Choroid plexus epithelial cell (primary cell): ENCODE results near the gene ZMYM2.

Source experiments
- DNase-seq: peaks from one replicate; pipeline ENCODE4 v3.0.0-alpha.2; 2010; ENCODE audit warnings: low read depth
- H3K4me3 ChIP-seq: 2 replicates; pipeline ENCODE4 v1.5.1; 2011; ENCODE audit warnings: low read depth, mild to moderate bottlenecking, control low read depth, low read length, moderate library complexity
- TF ChIP-seq, protein P1 (sequence below): conservative IDR thresholded peaks from 2 replicates; pipeline ENCODE4 v1.5.1; 2011; ENCODE audit warnings: low read depth, mild to moderate bottlenecking, control low read depth, inconsistent platforms, low read length, moderate library complexity

The ZMYM2 gene

DNA sequence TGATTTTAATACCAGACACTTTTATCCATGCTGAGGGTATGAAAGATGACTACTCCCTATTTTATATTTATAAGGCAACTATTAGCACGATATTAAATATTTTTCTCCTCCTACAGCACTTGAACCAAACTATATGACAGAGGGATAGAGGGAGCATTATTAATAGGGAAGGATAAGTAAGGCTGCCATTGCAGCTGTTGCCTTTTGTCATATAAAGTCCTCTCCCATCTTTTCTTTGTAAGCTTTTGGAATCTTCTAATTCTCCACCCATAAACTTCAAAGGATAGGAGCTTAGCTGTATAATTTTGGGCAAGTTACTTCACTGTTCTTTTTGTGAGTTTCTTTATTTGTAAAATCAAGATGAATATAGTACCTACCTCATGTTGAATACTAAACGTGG, 95.4 kb downstream of the ZMYM2 start:
- H3K4me3 ChIP-seq, result no peak overlapping the region
- DNase-seq, result no peak
- TF ChIP-seq, protein P1, sequence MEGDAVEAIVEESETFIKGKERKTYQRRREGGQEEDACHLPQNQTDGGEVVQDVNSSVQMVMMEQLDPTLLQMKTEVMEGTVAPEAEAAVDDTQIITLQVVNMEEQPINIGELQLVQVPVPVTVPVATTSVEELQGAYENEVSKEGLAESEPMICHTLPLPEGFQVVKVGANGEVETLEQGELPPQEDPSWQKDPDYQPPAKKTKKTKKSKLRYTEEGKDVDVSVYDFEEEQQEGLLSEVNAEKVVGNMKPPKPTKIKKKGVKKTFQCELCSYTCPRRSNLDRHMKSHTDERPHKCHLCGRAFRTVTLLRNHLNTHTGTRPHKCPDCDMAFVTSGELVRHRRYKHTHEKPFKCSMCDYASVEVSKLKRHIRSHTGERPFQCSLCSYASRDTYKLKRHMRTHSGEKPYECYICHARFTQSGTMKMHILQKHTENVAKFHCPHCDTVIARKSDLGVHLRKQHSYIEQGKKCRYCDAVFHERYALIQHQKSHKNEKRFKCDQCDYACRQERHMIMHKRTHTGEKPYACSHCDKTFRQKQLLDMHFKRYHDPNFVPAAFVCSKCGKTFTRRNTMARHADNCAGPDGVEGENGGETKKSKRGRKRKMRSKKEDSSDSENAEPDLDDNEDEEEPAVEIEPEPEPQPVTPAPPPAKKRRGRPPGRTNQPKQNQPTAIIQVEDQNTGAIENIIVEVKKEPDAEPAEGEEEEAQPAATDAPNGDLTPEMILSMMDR, result no peak

DNA sequence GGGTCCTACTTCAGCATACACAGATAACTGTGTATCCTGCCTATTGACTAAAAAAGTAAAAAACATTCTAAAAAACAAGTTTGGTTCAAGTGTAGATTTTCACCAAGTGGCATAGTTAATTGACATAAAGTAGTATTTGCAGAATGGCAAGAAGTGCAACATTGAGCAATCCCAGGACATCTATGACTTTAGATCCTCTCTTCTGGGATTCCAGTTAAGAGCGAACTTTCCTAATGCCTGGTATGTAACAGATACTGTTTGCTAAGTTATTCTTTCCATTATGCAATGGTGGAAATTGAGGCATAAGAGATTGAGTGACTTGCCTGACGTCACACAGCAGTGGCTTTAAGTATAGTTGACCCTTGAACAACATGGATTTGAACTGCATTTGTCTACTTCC, 96.1 kb downstream of the ZMYM2 start:
- TF ChIP-seq, protein P1, result no peak
- no peak for DNase-seq
- no peak overlapping the region for H3K4me3 ChIP-seq

DNA sequence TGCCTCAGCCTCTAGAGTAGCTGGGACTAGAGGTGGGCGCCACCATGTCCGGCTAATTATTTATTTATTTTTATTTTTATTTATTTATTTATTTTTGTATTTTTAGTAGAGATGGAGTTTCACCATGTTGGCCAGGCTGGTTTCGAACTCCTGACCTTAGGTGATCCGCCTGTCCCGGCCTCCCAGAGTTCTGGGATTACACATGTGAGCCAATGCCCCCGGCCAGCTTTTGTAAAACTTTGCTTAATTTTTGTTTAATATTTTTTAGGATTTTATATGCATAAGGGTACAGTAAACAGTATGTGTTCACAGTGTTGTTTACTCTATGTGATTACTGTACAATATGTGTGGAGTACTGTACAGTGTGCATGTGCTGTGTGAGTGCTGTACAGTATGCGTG, 98.7 kb downstream of the ZMYM2 start:
- DNase-seq, result no peak
- TF ChIP-seq, protein P1, result no peak
- H3K4me3 ChIP-seq, result no peak overlapping the region

DNA sequence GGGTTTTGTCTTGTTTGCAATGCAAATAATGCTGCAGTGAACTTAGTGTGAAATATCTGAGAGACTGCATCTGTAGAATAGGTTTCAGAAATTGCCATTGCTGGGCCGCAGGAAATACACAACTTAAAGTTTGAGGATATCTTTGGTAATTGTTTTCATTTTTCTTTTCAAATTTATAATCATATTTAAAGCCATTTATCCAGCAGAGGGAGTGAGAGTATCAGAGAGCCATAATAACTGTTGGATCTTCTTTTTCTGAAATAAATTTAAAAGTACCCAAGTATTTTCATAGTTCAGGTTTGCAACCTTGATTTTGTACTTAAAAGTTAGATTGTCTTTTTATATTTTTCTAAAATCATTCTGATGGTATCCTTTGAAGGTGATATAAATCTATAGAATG, 99.4 kb downstream of the ZMYM2 start:
- TF ChIP-seq, protein P1, result peak; percentile 32
- H3K4me3 ChIP-seq, result no peak overlapping the region
- no peak for DNase-seq

DNA sequence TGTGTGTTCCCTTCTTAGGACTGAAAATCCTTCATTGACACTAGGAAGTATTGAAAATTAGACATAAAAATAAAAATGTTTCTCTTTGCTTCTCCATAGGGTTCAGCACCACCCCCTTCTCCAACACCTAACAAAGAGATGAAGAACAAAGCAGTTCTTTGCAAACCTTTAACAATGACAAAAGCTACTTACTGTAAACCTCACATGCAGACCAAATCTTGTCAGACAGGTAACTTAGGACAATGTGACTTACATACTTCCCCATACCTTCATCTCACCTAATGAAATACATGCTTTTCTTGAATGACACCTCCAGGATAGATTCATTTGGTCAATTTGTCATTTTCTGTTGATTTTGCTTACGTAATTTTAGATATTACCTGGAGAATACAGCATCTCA, 99.9 kb downstream of the ZMYM2 start:
- TF ChIP-seq, protein P1, result no peak

DNA sequence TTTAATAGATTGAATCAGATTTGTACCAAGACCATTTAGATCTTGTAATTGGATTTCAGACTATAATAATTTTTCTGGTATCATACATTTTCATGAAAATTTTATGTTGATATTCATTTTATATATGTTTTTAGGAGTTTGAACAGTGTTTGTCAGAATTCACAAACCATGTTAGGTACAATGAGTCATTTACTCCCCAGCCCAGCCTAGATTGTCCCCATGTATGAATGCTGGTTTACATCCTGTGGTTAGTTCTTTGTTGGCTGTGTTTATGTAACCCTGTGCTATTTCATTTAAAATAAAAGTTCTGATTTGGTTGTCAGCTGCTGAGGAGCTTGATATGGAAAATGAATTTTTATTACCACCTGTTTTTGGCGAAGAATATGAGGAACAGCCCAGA, 105.6 kb downstream of the ZMYM2 start:
- DNase-seq, result peak; percentile 74
- H3K4me3 ChIP-seq, result no peak overlapping the region
- TF ChIP-seq, protein P1, result no peak

More for the DNA sequence above, 99.9 kb downstream of the ZMYM2 start:
- H3K4me3 ChIP-seq, result no peak overlapping the region
- DNase-seq, result no peak

DNA sequence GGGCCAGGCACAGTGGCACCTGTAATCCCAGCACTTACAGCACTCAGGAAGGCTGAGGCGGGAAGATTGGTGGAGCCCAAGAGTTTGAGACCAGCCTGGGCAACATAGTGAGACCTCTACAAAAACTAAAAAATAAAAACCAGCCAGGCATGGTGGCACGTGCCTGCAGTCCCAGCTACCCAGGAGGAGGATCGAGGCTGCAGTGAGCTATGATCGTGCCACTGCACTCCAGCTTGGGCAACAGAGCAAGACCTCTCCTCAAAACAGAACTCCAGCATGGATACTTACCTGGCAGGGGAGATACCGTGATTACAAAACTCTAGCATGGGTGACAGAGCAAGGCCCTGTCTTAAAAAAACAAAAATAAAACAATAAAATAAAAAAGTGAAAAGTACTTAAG, 107.0 kb downstream of the ZMYM2 start:
- no peak for DNase-seq
- TF ChIP-seq, protein P1, result no peak
- H3K4me3 ChIP-seq, result no peak overlapping the region
